A549 treated with GW870086 at 1 μM for 4 hours (cell line): ENCODE results near the gene RNPEP. TPM values are rescaled to one million over a fixed set of nuclear protein-coding genes. Genes with fewer than 3 reads are reported as not detected.

Experiments
- total RNA-seq: library from RNA; stranded (reverse); fragments of 200-300 nt; extraction: Qiagen RNA extraction; gene quantifications from 5 replicates; pipeline ENCODE4 v1.2.3, GENCODE V29; 2022; ENCODE audit warnings: low read depth

The RNPEP gene
- 78.8 to 89.9 TPM (median 86.4 TPM) in 5 replicates for total RNA-seq

GRCh38 chr1:201982623-201983379 lies at the start of gene RNPEP:
RNPEP (plus strand) TSS chr1:201982648; CDS start chr1:201982667, 19 bp downstream.

GRCh38 chr1:201946224-201946908 lies 36.1 kb upstream of the RNPEP start, which contains the start of gene LMOD1:
LMOD1 (minus strand) TSS chr1:201946548; CDS start chr1:201946340, 208 bp downstream.

GRCh38 chr1:201955009-201955728 lies 27.3 kb upstream of the RNPEP start, which contains the start of gene TIMM17A:
TIMM17A (plus strand) TSS chr1:201955503; CDS start chr1:201955527, 24 bp downstream.

GRCh38 chr1:202010180-202011015 lies 27.9 kb downstream of the RNPEP start, which contains the start of gene ELF3:
ELF3 (plus strand) TSS chr1:202010587; CDS start chr1:202011137, 550 bp downstream.

Other genes starting within 250 kb of the RNPEP start
- 23.5 to 46.0 TPM (median 41.6 TPM) in 5 replicates for gene IPO9, start 153.5 kb upstream of the RNPEP start, total RNA-seq
- 12.1 to 18.3 TPM (median 16.2 TPM) in 5 replicates for gene SHISA4, start 93.8 kb upstream of the RNPEP start, total RNA-seq
- gene LMOD1, start 36.1 kb upstream of the RNPEP start, total RNA-seq = not detected in 5 replicates
- gene TIMM17A, start 27.1 kb upstream of the RNPEP start, total RNA-seq = 96.8 to 122 TPM (median 103 TPM) in 5 replicates
- gene ELF3, start 27.9 kb downstream of the RNPEP start, total RNA-seq = 182 to 260 TPM (median 231 TPM) in 5 replicates
- 0.15 to 0.21 TPM (median 0.16 TPM) in 5 replicates for gene GPR37L1, start 140.3 kb downstream of the RNPEP start, total RNA-seq
- gene ARL8A, start 162.1 kb downstream of the RNPEP start, total RNA-seq = 44.0 to 54.7 TPM (median 48.4 TPM) in 5 replicates
- not detected in 5 replicates for gene PTPN7, start 178.0 kb downstream of the RNPEP start, total RNA-seq
- gene LGR6, start 211.2 kb downstream of the RNPEP start, total RNA-seq = 0.31 to 0.79 TPM (median 0.55 TPM) in 5 replicates